ENCODE results near the gene MBD6.

- no peak for TF ChIP-seq CTCF (IDR thresholded peaks at IDR 0.05 in 4 of 5, conservative IDR thresholded peaks at IDR 0.05 in 1 of 5)
- no peak for TF ChIP-seq POLR2A (IDR thresholded peaks at IDR 0.05)
Measured at GRCh38 chr12:57525615-57526383, 3.2 kb downstream of the MBD6 start.
